ENCODE measurements around the gene PHPT1.

- TF ChIP-seq CTCF (IDR thresholded peaks at IDR 0.05) (no peak), POLR2A (IDR thresholded peaks at IDR 0.05) (no peak)
Measured at GRCh38 chr9:136862849-136863622, 13.8 kb downstream of the PHPT1 start.
